GM12801 (cell line): ENCODE data around the gene BTBD9.

ENCODE experiments used
- CTCF ChIP-seq: IDR thresholded peaks from one replicate; pipeline ENCODE4 v1.5.1; 2011; ENCODE audit warnings: control low read depth; ENCODE audit not compliant: insufficient read length; ENCODE audit errors: extremely low read depth

BTBD9 gene

DNA sequence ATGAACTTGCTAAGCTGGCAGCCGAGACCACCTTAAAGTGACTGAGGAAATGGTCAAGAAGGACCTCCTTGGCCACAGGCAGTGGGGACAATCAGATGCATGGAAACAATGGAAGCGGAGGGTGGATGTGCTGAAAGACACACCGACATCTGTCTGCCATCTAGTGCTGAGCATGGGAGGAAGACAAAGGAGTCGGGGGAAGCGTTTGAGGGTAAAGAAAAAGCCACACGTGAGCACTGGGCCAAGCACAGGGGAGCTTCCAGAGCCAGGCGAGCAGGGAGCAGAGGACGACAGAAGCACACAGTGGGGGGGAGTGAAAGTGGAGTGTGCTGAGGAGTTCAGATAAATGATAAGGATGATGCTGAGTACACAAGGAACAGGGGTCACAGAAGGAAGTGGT lies 452.4 kb downstream of the BTBD9 start:
- no peak for TF ChIP-seq CTCF

DNA sequence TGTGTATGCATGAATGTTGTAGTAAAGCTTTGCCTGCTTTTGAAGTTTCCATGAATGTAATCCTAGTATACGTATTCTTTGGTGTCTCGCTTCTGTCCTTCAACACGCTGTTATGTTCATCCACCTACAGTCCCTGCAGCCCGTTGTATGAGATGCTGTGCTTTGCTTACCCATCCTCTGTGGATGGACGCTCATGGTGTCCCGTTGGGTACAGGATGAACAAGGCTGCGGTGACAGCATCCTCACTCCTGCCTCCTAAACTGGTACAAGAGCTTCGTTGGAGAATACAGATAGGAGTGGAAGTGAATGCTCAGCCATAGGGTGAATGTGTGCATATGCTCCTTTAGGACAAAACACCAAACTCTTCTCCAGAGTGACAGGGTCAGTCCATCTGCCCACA lies 454.0 kb downstream of the BTBD9 start:
- no peak for TF ChIP-seq CTCF

GRCh38 chr6:38185244-38185643 lies 454.5 kb downstream of the BTBD9 start:
- TF ChIP-seq CTCF, result no peak

DNA sequence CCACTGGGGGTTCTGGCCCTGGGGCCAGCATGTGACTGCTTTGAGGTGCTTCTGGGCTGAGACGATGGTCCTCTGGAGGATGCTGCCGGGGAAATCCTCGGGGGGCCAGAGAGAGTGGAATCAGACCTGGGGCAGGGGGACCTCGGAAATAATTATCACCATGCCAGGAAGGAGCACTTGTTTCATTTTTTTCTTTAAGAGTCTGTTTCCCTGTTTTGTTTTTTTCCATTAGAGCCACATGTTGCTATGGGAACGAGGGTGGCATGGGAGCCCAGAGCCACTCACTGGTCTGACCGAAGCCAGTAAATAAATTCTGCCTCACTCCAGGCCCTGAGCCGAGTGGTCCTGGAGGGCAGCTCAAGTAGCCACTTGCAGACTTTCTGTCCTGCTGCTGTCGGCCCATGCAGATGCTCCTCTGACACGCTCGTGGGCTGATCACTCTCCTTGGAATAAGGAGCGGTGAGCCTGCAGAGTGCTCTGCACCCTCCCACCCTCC lies 455.1 kb downstream of the BTBD9 start:
- no peak for TF ChIP-seq CTCF

DNA sequence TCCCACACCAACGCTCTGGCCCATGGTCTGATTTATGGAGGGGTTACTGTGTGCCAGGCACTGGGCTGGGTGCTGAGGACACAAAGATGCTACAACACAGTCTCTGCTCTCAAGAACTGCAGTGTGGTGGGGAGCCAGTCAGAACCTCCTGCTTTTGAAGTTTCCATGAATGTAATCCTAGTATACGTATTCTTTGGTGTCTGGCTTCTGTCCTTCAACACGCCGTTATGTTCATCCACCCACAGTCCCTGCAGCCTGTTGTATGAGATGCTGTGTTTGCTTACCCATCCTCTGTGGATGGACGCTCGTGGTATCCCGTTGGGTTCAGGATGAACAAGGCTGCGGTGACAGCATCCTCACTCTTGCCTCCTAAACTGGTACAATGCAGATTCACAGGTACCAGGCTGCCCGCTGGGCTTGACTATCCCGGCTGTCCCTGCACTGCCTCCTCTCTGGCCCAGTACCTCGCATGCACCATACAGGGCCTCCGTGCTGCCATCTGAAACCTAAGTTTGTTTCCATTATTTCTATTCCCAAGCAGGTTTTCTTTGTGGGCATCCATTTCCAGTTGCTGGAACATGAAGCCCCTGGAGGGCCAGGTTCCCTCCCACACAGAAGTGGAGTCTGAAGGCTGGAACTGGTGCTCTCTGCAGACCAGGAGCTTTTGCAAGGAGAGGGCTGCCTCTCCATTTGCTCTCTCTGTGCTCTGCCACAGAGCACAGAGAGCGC lies 455.7 kb downstream of the BTBD9 start:
- no peak for TF ChIP-seq CTCF

DNA sequence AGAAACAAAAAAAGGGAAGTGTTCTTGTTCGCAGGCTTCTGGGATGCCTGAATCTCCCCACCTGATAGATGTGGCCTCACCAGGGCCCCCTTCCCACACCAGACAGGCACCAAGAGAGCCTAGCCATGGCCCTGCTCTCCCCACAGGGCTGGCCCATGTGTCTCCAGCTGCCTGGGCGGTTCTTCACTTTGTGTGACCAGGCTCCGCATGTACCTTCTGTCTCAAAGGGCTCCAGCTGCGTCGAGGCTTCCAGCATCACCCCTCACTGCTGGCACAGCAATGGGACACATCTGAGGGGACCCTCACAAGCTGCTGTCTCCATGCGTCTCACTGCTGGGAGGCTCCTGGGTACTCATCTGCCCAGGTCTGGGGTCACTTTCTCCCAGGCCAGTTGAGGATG lies 457.3 kb downstream of the BTBD9 start:
- no peak for TF ChIP-seq CTCF

- TF ChIP-seq CTCF, result no peak
These were observed 459.1 kb downstream of the BTBD9 start for GRCh38 chr6:38180586-38180985.
